K562 (cell line): Measurements from ENCODE around the gene PFKP. TPM values are rescaled to one million over a fixed set of nuclear protein-coding genes. Genes with fewer than 3 reads are reported as not detected.

Experiments used
- ATAC-seq: fragments of 200-7000 bp; cut with Tn5 transposase; 3 replicates; pipeline ENCODE4 v1.9.1; 2020; ENCODE audit warnings: moderate library complexity
- Bru-seq: library from RNA; stranded (reverse); fragments of 400-500 nt; gene quantifications from one replicate; lab custom pipeline; 2021; lab: Mats Ljungman, UMichigan
- BruChase-seq, 2 experiments: library from RNA; stranded (reverse); fragments of 400-500 nt; gene quantifications; one replicate each; lab custom pipeline; 2021; lab: Mats Ljungman, UMichigan
- BruUV-seq: library from RNA; stranded (reverse); fragments of 400-500 nt; replicated peaks from 2 replicates; lab custom pipeline; 2021; lab: Mats Ljungman, UMichigan
- CTCF ChIA-PET: fragments of 300-600 bp; formaldehyde crosslinking; extraction: SDS; loops from one replicate; lab custom pipeline; 2021; ENCODE audit warnings: low intra/inter-chr PET ratio; lab: Yijun Ruan, JAX
- POLR2A ChIA-PET: fragments of 300-600, 350-650 bp; sonication (Branson Sonifier 250); formaldehyde crosslinking; extraction: SDS; loops from one replicate; lab custom pipeline; 2021; ENCODE audit warnings: antibody characterized with exemption, inconsistent platforms; lab: Yijun Ruan, JAX
- DNase-seq, 4 experiments: peaks; one replicate each; pipeline versions ENCODE4 v3.0.0 to v3.0.0-alpha.2; 2011 to 2018; ENCODE audit warnings: low spot score in 3 of 4, mixed read lengths in 3 of 4; ENCODE audit errors: extremely low read depth in 1 of 4
- FAIRE-seq: peaks from 2 replicates; lab custom pipeline; 2011; peaks lifted over from hg19 to GRCh38; lab: Jason Lieb, UNC
- H2AFZ ChIP-seq: 2 replicates; pipeline ENCODE4 v1.6.0; 2011; ENCODE audit warnings: low read depth, low read length, control low read depth, inconsistent platforms
- H3K27ac ChIP-seq: fragments of 200-600 bp; 3 replicates; pipeline ENCODE4 v1.8.0; 2011; ENCODE audit warnings: low read depth, mild to moderate bottlenecking, control low read depth, inconsistent platforms, low read length, moderate library complexity, mixed read lengths; ENCODE audit errors: extremely low read depth
- H3K27me3 ChIP-seq, 2 experiments: fragments of 300-600 bp in 1 of 2; 2 replicates in 1 of 2; 3 replicates in 1 of 2; pipeline versions ENCODE4 v1.6.0 to v1.8.0; 2011; ENCODE audit warnings: inconsistent platforms in 2 of 2, low read length in 2 of 2, mild to moderate bottlenecking in 1 of 2, mixed read lengths in 1 of 2, moderate library complexity in 1 of 2; ENCODE audit not compliant: control insufficient read depth in 2 of 2, insufficient read depth in 2 of 2
- H3K36me3 ChIP-seq: fragments of 300-600 bp; 3 replicates; pipeline ENCODE4 v1.8.0; 2011; ENCODE audit warnings: mild to moderate bottlenecking, low read length, inconsistent platforms; ENCODE audit not compliant: control insufficient read depth, insufficient read depth
- H3K4me1 ChIP-seq, 2 experiments: fragments of 200-600 bp in 1 of 2; replicated peaks in 1 of 2; 2 replicates in 1 of 2; 3 replicates in 1 of 2; pipeline versions ENCODE4 v1.5.1 to v1.8.0; 2011; ENCODE audit warnings: inconsistent platforms in 2 of 2, low read length in 2 of 2, mild to moderate bottlenecking in 1 of 2, mixed read lengths in 1 of 2, moderate library complexity in 1 of 2; ENCODE audit not compliant: control insufficient read depth in 2 of 2, insufficient read depth in 2 of 2
- H3K4me2 ChIP-seq: 2 replicates; pipeline ENCODE4 v1.6.1; 2011; ENCODE audit warnings: low read length, control low read depth, inconsistent platforms, mixed read lengths; ENCODE audit not compliant: insufficient read depth
- H3K4me3 ChIP-seq: fragments of 200-600 bp; sonication (generic), shearing (Covaris generic); 2 replicates; pipeline ENCODE4 v1.5.1; 2016; ENCODE audit warnings: control low read depth, inconsistent platforms
- H3K79me2 ChIP-seq: fragments of 200-600 bp; 3 replicates; pipeline ENCODE4 v1.8.0; 2011; ENCODE audit warnings: low read length, inconsistent platforms; ENCODE audit not compliant: control insufficient read depth, insufficient read depth
- H3K9ac ChIP-seq, 2 experiments: 2 replicates each; pipeline versions ENCODE4 v1.6.0 to v1.6.1; 2011; ENCODE audit warnings: low read depth in 2 of 2, low read length in 2 of 2, control low read depth in 1 of 2, inconsistent platforms in 1 of 2, mild to moderate bottlenecking in 1 of 2, mixed read lengths in 1 of 2; ENCODE audit not compliant: insufficient read depth in 1 of 2
- H3K9me1 ChIP-seq: one replicate; pipeline ENCODE4 v1.6.0; 2011; ENCODE audit warnings: inconsistent platforms, mild to moderate bottlenecking, low read length, moderate library complexity; ENCODE audit not compliant: control insufficient read depth, insufficient read depth
- H3K9me3 ChIP-seq: replicated peaks from 2 replicates; pipeline ENCODE4 v1.5.1; 2011; ENCODE audit warnings: low read depth, low read length, inconsistent platforms; ENCODE audit not compliant: control insufficient read depth, insufficient read depth
- H4K20me1 ChIP-seq: replicated peaks from 2 replicates; pipeline ENCODE4 v1.6.1; 2011; ENCODE audit warnings: low read length, inconsistent platforms, mixed read lengths; ENCODE audit not compliant: control insufficient read depth, insufficient read depth
- CHD1 ChIP-seq: fragments of 200-600 bp; sonication (generic); IDR thresholded peaks from one replicate; pipeline ENCODE4 v1.6.1; 2012; ENCODE audit warnings: mild to moderate bottlenecking, moderate library complexity, low read length, inconsistent platforms
- LEF1 ChIP-seq: fragments of 450-650 bp; IDR thresholded peaks from 2 replicates; pipeline ENCODE4 v1.6.1; 2016; ENCODE audit warnings: mild to moderate bottlenecking
- MLLT1 ChIP-seq, 2 experiments: fragments of 450-650 bp; IDR thresholded peaks; 2 replicates each; pipeline ENCODE4 v1.6.1; 2016
- PHF8 ChIP-seq: fragments of 200-600 bp; sonication (generic); IDR thresholded peaks from 2 replicates; pipeline ENCODE4 v1.6.1; 2012; ENCODE audit warnings: mixed run types, mild to moderate bottlenecking, inconsistent platforms, low read length, moderate library complexity, borderline replicate concordance
- POLR2A ChIP-seq: fragments of 450-650 bp; conservative IDR thresholded peaks from 2 replicates; pipeline ENCODE4 v1.6.1; 2016
- RREB1 ChIP-seq: fragments of 250-450 bp; sonication (Bioruptor Pico); IDR thresholded peaks from 2 replicates; pipeline ENCODE4 v1.4.0; 2020
- SUPT5H ChIP-seq: fragments of 450-650 bp; IDR thresholded peaks from 2 replicates; pipeline ENCODE4 v1.6.1; 2016
- ZBTB7A ChIP-seq: IDR thresholded peaks from 2 replicates; pipeline ENCODE4 v1.6.1; 2011; ENCODE audit warnings: low read depth, mild to moderate bottlenecking, low read length, moderate library complexity, borderline replicate concordance; ENCODE audit not compliant: control insufficient read depth
- WGBS: fragments of 100-300 bp; shearing (Covaris generic); methylation state at CpG from one replicate; pipeline ENCODE4 v1.1.6; 2016; ENCODE audit warnings: low coverage, mixed read lengths; ENCODE audit not compliant: insufficient coverage; ENCODE audit errors: missing lambda C conversion rate; 5-methylcytosine and 5-hydroxymethylcytosine counted together
- in situ Hi-C: fragments of 300-500 bp; cut with MboI; formaldehyde crosslinking; loops from 4 replicates; pipeline ENCODE4 v1.15.0; 2018; ENCODE audit warnings: inconsistent platforms, mixed read lengths
- intact Hi-C: fragments of 100-400 bp; cut with micrococcal nuclease; formaldehyde crosslinking; loops from 2 replicates; pipeline ENCODE4 v1.14.2; 2022
- long read RNA-seq, 3 experiments: library from polyadenylated mRNA in 2 of 3; library from RNA in 1 of 3; unstranded in 2 of 3; stranded (forward) in 1 of 3; transcript quantifications; one replicate each; pipeline ENCODE4 v2.0.0, GENCODE V29; 2019 to 2022
- polyA minus RNA-seq, 3 experiments: library from RNA; depleted of rRNA, polyadenylated mRNA; stranded (reverse); fragments of >200 nt; gene quantifications; 2 replicates each; pipeline ENCODE4 v1.2.3, GENCODE V29; 2011
- polyA plus RNA-seq, 8 experiments: library from polyadenylated mRNA; depleted of rRNA in 4 of 8; stranded (reverse) in 5 of 8; unstranded in 3 of 8; fragments of >200 nt; fragmentation: Nextera tagmentation in 2 of 8; fragmentation: Illumina TruSeq in 1 of 8; extraction: Ambion mirVana in 2 of 8; extraction: Trizol in 1 of 8; gene quantifications; 2 replicates each; pipeline versions ENCODE4 v1.2.1 to v1.2.3, GENCODE V29; 2011 to 2014; ENCODE audit warnings: inconsistent platforms in 1 of 8, missing spikeins in 1 of 8
- total RNA-seq, 7 experiments: library from RNA; depleted of rRNA in 6 of 7; stranded (reverse); fragments of >200 nt in 6 of 7; fragmentation: Illumina TruSeq in 2 of 7; extraction: Trizol in 2 of 7; gene quantifications; 2 replicates each; pipeline versions ENCODE4 v1.2.1 to v1.2.3, GENCODE V29; 2011 to 2021; ENCODE audit warnings: low replicate concordance in 1 of 7

The PFKP gene
- 153 and 281 TPM in 2 replicates for total RNA-seq (2011; cell fraction: chromatin; rRNA removed; ENCODE audit: low replicate concordance)
- 147 and 149 TPM in 2 replicates for total RNA-seq (2011; cell fraction: nucleolus; rRNA removed)
- 120 and 125 TPM in 2 replicates for total RNA-seq (2011; cell fraction: nucleoplasm; rRNA removed)
- 91.6 and 109 TPM in 2 replicates for total RNA-seq (2014; rRNA removed)
- total RNA-seq (2014; rRNA removed; fragmentation: Illumina TruSeq; extraction: Trizol): 83.2 and 89.5 TPM in 2 replicates
- 62.1 and 65.2 TPM in 2 replicates for total RNA-seq (2015; rRNA removed; fragmentation: Illumina TruSeq; extraction: Trizol)
- 108 and 116 TPM in 2 replicates for total RNA-seq (2021)
- 34.7 and 50.3 TPM in 2 replicates for polyA plus RNA-seq (2011; rRNA removed)
- polyA plus RNA-seq (2011; cell fraction: cytosol; rRNA removed): 29.5 and 50.9 TPM in 2 replicates
- polyA plus RNA-seq (2011; cell fraction: nucleus; rRNA removed): 96.2 and 154 TPM in 2 replicates
- 94.4 and 95.0 TPM in 2 replicates for polyA plus RNA-seq (2012)
- 57.4 and 72.3 TPM in 2 replicates for polyA plus RNA-seq (2014; fragmentation: Illumina TruSeq; extraction: Trizol)
- 10 to 100 TPM; 23.5 to 30.3 TPM for polyA plus RNA-seq (2014; fragmentation: Nextera tagmentation; extraction: Ambion mirVana)
- 65.2 and 71.1 TPM in 2 replicates for polyA plus RNA-seq (2014; rRNA removed)
- 32.8 and 39.3 TPM in 2 replicates for polyA minus RNA-seq (2011; rRNA and poly(A)+ RNA removed)
- polyA minus RNA-seq (2011; cell fraction: cytosol; rRNA and poly(A)+ RNA removed): 52.9 and 65.4 TPM in 2 replicates
- polyA minus RNA-seq (2011; cell fraction: nucleus; rRNA and poly(A)+ RNA removed): 61.7 and 66.5 TPM in 2 replicates
- percentile 83 among the genes with signal in this experiment for Bru-seq, nascent RNA
- BruChase-seq, experiment 1, labeled RNA remaining after a 2-hour chase: percentile 80 among the genes with signal in this experiment
- percentile 82 among the genes with signal in this experiment for BruChase-seq, experiment 2, labeled RNA remaining after a 6-hour chase
- long read RNA-seq, experiment 1, transcript PFKP-201 (6 exons, 1,698 nt): minor isoform, 10 of 395 reads
- long read RNA-seq, experiment 1, transcript PFKP-203 (22 exons, 2,654 nt): major isoform, 226 of 395 reads
- long read RNA-seq, experiment 1, partial matches to known transcripts: 123 of 395 reads
- long read RNA-seq, experiment 1, other reads (novel, unspliced or antisense): 36 of 395 reads
- long read RNA-seq, experiment 2, transcript PFKP-203 (22 exons, 2,654 nt): major isoform, 40 of 133 reads
- long read RNA-seq, experiment 2, partial matches to known transcripts: 34 of 133 reads
- long read RNA-seq, experiment 2, other reads (novel, unspliced or antisense): 59 of 133 reads
- long read RNA-seq, experiment 3, transcript PFKP-203 (22 exons, 2,654 nt): major isoform, 79 of 102 reads
- long read RNA-seq, experiment 3, partial matches to known transcripts: 10 of 102 reads
- long read RNA-seq, experiment 3, other reads (novel, unspliced or antisense): 13 of 102 reads

DNA sequence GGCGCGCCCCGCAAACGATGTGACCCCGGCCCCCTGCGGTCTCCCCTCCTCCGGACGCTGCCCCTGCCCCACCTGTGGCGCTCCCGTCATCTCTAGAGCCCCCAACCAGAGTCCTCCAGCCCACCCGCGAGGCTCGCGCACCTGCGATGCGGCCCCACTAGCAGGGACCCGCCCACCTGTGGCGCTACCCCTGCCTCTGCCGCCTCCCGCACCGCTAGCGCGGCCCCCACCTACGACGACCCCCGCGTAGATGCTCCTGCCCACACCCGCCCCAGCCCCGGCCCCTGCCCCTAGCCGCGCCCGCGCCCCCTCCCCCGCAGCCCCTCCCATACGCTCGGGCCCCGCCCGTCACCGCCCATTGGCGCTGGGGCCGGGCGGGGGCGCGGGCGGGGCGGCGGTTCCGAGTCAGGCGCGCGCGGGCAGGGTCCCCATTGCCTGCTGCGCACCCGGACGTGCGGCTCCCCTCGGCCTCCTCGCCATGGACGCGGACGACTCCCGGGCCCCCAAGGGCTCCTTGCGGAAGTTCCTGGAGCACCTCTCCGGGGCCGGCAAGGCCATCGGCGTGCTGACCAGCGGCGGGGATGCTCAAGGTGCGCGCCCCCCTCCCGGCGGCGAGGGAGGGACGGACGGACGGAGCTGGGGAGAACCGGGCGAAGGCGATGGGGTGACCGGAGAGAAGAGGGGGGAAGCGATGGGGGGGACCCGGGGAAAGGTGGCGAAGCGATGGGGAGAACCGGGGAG is at the start of gene PFKP:
Gene PFKP (plus strand): TSS at position 431 of the 741 bp plus-strand sequence. CDS start 48 bp downstream, at position 479.
- WGBS: under 1% methylated on average over 29 of the region's 86 CpGs
- Histone ChIP-seq H2AFZ (peak within 1 kb of the TSS; percentile 73), H3K27ac (peak within 1 kb of the TSS; percentile 80), H3K9me3 (no peaks in the 10 kb centered on the region), H4K20me1 (peaks cover 5% of the 10 kb centered on the region; the same call in 1 of the 2 replicates), H3K79me2 (peaks cover 50% of the 10 kb centered on the region), H3K9me1 (no peaks in the 10 kb centered on the region), H3K9ac (peak within 1 kb of the TSS; percentile 80 to 96), H3K4me3 (peak within 1 kb of the TSS; percentile 85), H3K4me2 (peak within 1 kb of the TSS; percentile 84), H3K27me3 (peaks cover 0 to 16% of the 10 kb centered on the region in 2 experiments; a peak in 2 of 5 replicates), H3K4me1 (peaks cover 23 to 48% of the 10 kb centered on the region in 2 experiments), H3K36me3 (peaks cover 35% of the 10 kb centered on the region)
- intact Hi-C loops: loop anchor here (5.0 kb wide), 1 partner anchor 105 kb away; the partner anchor contains the start of gene PITRM1
- no peak for FAIRE-seq
- peak; percentile 75 to 86 (median 82) for DNase-seq
- POLR2A ChIA-PET: interaction anchor here (1.0 to 1.5 kb wide), 4 partner anchors 11 to 28 kb away, joined by 3 to 5 read pairs (median 4); no protein-coding TSS in a partner anchor
- ATAC-seq: peak; percentile 82
- BruUV-seq: no TSS peak
- in situ Hi-C loops: no loop called here
- CTCF ChIA-PET: no interaction called here
- TF ChIP-seq CHD1 (peak; percentile 52), POLR2A (peak; percentile 82), LEF1 (no peak), ZBTB7A (peak; percentile 77; the same call in 1 of the 2 replicates), SUPT5H (peak; percentile 81), MLLT1 (IDR thresholded peaks at IDR 0.05) (peak in 1 of 2 experiments; percentile 62; a peak in 1 of 4 replicates), PHF8 (peak; percentile 60; the same call in 1 of the 2 replicates), RREB1 (CRISPR knock-in tag) (peak; percentile 26; the same call in 1 of the 2 replicates)
